H1 (cell line): Measurements from ENCODE around the gene PLTP. TPM values are rescaled to one million over a fixed set of nuclear protein-coding genes. Genes with fewer than 3 reads are reported as not detected.

Experiments
- CTCF ChIP-seq, 3 experiments: IDR thresholded peaks; 1 replicate in 2 of 3; 2 replicates in 1 of 3; pipeline versions ENCODE4 v1.5.1 to v1.6.1; 2011; ENCODE audit warnings: low read length in 3 of 3, mild to moderate bottlenecking in 3 of 3, inconsistent platforms in 2 of 3, low read depth in 1 of 3, moderate library complexity in 1 of 3; ENCODE audit not compliant: insufficient read depth in 1 of 3; ENCODE audit errors: control extremely low read depth in 1 of 3
- RBBP5 ChIP-seq: IDR thresholded peaks from 2 replicates; pipeline ENCODE4 v1.7.1; 2012; ENCODE audit warnings: low read depth, mild to moderate bottlenecking, inconsistent platforms, low read length, moderate library complexity, borderline replicate concordance
- polyA plus RNA-seq, 7 experiments: library from polyadenylated mRNA; depleted of rRNA in 3 of 7; stranded (reverse) in 5 of 7; unstranded in 2 of 7; fragments of >200 nt in 5 of 7; fragments of 200-250 nt in 2 of 7; gene quantifications; 1 replicate in 5 of 7; 2 replicates in 1 of 7; 4 replicates in 1 of 7; pipeline versions ENCODE4 v1.2.1 to v1.2.3, GENCODE V29; 2011 to 2013; ENCODE audit warnings: missing spikeins in 2 of 7, mixed read lengths in 2 of 7
- total RNA-seq: library from RNA; stranded (reverse); fragmentation: NEBNext Ultra II Directional; extraction: Animal tissue kit (Norgen Biotek cat#: 25700); gene quantifications from 2 replicates; pipeline ENCODE4 v1.2.1, GENCODE V29; 2021

PLTP gene
- total and polyA plus RNA-seq, 2 of the 8 experiments (the other 6 are each of a cell fraction or from before 2014, with no cell fraction given), result 120 to 194 TPM

DNA sequence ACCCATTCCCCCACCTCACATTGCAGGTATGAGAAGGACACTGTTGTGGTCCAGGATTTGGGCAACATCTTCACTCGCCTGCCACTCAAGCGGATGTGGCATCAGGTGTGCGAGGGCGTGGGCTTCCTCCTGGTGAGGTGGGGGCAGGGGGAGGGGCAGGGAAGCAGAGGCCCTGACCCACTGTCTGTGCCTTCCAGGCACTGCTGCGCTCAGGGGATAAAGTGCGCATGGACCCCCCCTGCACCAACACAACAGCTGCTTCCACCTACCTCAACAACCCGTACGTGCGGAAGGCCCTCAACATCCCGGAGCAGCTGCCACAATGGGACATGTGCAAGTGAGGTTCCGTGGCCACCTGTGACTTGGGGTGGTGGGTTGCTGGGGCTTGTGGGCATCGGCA lies 17.2 kb downstream of the PLTP start (continued):
- no peak for TF ChIP-seq CTCF (IDR thresholded peaks at IDR 0.05; ENCODE audit: control extremely low read depth in 1 of 3, insufficient read depth in 1 of 3, low read depth in 1 of 3, low read length in 3 of 3)
- TF ChIP-seq RBBP5, result no peak
